Naive thymus-derived CD8-positive, alpha-beta T cell (primary cell): ENCODE measurements around the gene C4orf51. TPM values are rescaled to one million over a fixed set of nuclear protein-coding genes. Genes with fewer than 3 reads are reported as not detected.
"Not testable (repeated sequence)": the region's sequence is repeated elsewhere in the genome, so short reads cannot be mapped to it uniquely, and the experiment has no call there.

Experiments
- ATAC-seq, 2 donors: fragments of 150-1000 bp; cut with Tn5 transposase in 1 of 2; sonication (Bioruptor Pico), chemical (Tn5 transposase) in 1 of 2; 1 replicate in 1 of 2; 2 replicates in 1 of 2; pipeline ENCODE4 v1.10.0; 2021; ENCODE audit warnings: mild to moderate bottlenecking in 2 of 2, moderate library complexity in 2 of 2
- POLR2A ChIA-PET: fragments of 350-600 bp; sonication (Branson Sonifier 250); formaldehyde crosslinking; loops from one replicate; lab custom pipeline; 2021; ENCODE audit warnings: antibody characterized with exemption; lab: Charles Lee
- DNase-seq, 10 donors: peaks; one replicate each; pipeline versions ENCODE4 v3.0.0 to v3.0.0-alpha.2; 2020 to 2022
- H3K27ac Mint-ChIP-seq, 10 donors: one replicate each; pipeline ENCODE4 v1.8.0; 2020 to 2022; ENCODE audit warnings: mild to moderate bottlenecking in 10 of 10, mixed read lengths in 10 of 10, moderate library complexity in 4 of 10, inconsistent platforms in 1 of 10
- H3K27me3 Mint-ChIP-seq, 5 donors: one replicate each; pipeline ENCODE4 v1.8.0; 2021 to 2022; ENCODE audit warnings: mixed read lengths in 5 of 5
- H3K36me3 Mint-ChIP-seq, 3 donors: one replicate each; pipeline ENCODE4 v1.8.0; 2020 to 2022; ENCODE audit warnings: mixed read lengths in 3 of 3, mild to moderate bottlenecking in 2 of 3, inconsistent platforms in 1 of 3
- H3K4me1 Mint-ChIP-seq, 4 donors: one replicate each; pipeline ENCODE4 v1.8.0; 2021 to 2022; ENCODE audit warnings: mixed read lengths in 4 of 4
- H3K4me3 Mint-ChIP-seq, 10 donors: one replicate each; pipeline ENCODE4 v1.8.0; 2020 to 2022; ENCODE audit warnings: mild to moderate bottlenecking in 10 of 10, mixed read lengths in 10 of 10, moderate library complexity in 6 of 10, inconsistent platforms in 1 of 10
- H3K9me3 Mint-ChIP-seq, 9 donors: one replicate each; pipeline ENCODE4 v1.8.0; 2020 to 2022; ENCODE audit warnings: mixed read lengths in 9 of 9, mild to moderate bottlenecking in 3 of 9, inconsistent platforms in 1 of 9, moderate library complexity in 1 of 9
- polyA plus RNA-seq, 3 donors: library from polyadenylated mRNA; unstranded; fragments of 300-500 nt; fragmentation: Illumina TruSeq; gene quantifications; one replicate each; pipeline ENCODE4 v1.2.3, GENCODE V29; 2021
- total RNA-seq, 8 experiments: library from RNA in 2 of 8; stranded (reverse) in 2 of 8; gene quantifications; one replicate each; pipeline ENCODE4 v1.2.3 and lab custom pipeline; 2021 to 2026

The C4orf51 gene
- not detected for total RNA-seq
- polyA plus RNA-seq = not detected
- 0 to 0.17 (median 0) reads per million in 6 experiments for total RNA-seq (lab: John Stamatoyannopoulos, UW)

- Mint-ChIP-seq H3K4me1 (no peaks in the 10 kb centered on the region), H3K36me3 (peaks cover 0 to 3% (median 0%) of the 10 kb centered on the region in 3 donors), H3K27me3 (peaks cover 2 to 20% (median 12%) of the 10 kb centered on the region in 5 donors), H3K4me3 (no peak within 1 kb of the TSS), H3K9me3 (peaks cover 2 to 16% (median 11%) of the 10 kb centered on the region in 9 donors), H3K27ac (no peak within 1 kb of the TSS)
- POLR2A ChIA-PET = no interaction called here
- DNase-seq (no peak), ATAC-seq (no peak)
These were observed at the start of gene C4orf51 for GRCh38 chr4:145679991-145680455. TSS of gene C4orf51 (plus strand) at chr4:145680146. CDS start at chr4:145680204, 58 bp downstream.

- Mint-ChIP-seq H3K9me3 (no peaks in the 10 kb centered on the region), H3K27ac (peak overlapping the region in 1 of 10 donors; percentile 48), H3K4me3 (peak overlapping the region in 1 of 10 donors; percentile 67), H3K4me1 (peaks cover 15 to 41% (median 24%) of the 10 kb centered on the region in 4 donors), H3K36me3 (peaks cover 0 to 39% (median 23%) of the 10 kb centered on the region in 3 donors), H3K27me3 (no peaks in the 10 kb centered on the region)
- POLR2A ChIA-PET = no interaction called here
- ATAC-seq (no peak), DNase-seq (no peak)
These were observed 44.8 kb upstream of the C4orf51 start for GRCh38 chr4:145635117-145635516.

- POLR2A ChIA-PET = no interaction called here
- Mint-ChIP-seq H3K9me3 (no peaks in the 10 kb centered on the region), H3K4me3 (no peak overlapping the region), H3K27me3 (no peaks in the 10 kb centered on the region), H3K4me1 (peaks cover 13 to 38% (median 24%) of the 10 kb centered on the region in 4 donors), H3K27ac (no peak overlapping the region), H3K36me3 (peaks cover 0 to 41% (median 26%) of the 10 kb centered on the region in 3 donors)
- DNase-seq = no peak
- no peak for ATAC-seq
These were observed 44.3 kb upstream of the C4orf51 start for GRCh38 chr4:145635630-145636029.

- Mint-ChIP-seq H3K4me3 (no peak overlapping the region), H3K4me1 (peaks cover 5 to 16% (median 9%) of the 10 kb centered on the region in 4 donors), H3K27me3 (no peaks in the 10 kb centered on the region), H3K27ac (peak overlapping the region in 1 of 10 donors; percentile 51), H3K36me3 (peaks cover 0 to 48% (median 30%) of the 10 kb centered on the region in 3 donors), H3K9me3 (no peaks in the 10 kb centered on the region)
- POLR2A ChIA-PET = no interaction called here
- ATAC-seq (no peak), DNase-seq (no peak)
These were observed 40.7 kb upstream of the C4orf51 start for GRCh38 chr4:145639186-145639698.

- peaks cover under 1 to 52% (median 33%) of the 10 kb centered on the region in 3 donors for H3K36me3 Mint-ChIP-seq
- ATAC-seq, H3K9me3 Mint-ChIP-seq, POLR2A ChIA-PET, H3K4me1 Mint-ChIP-seq, DNase-seq, H3K27ac Mint-ChIP-seq, H3K4me3 Mint-ChIP-seq, H3K27me3 Mint-ChIP-seq: not testable (repeated sequence)
These were observed 39.7 kb upstream of the C4orf51 start for GRCh38 chr4:145640236-145640635.

- H3K36me3 Mint-ChIP-seq = peaks cover 22 to 77% (median 58%) of the 10 kb centered on the region in 3 donors
- H3K27ac Mint-ChIP-seq = no peak overlapping the region
- POLR2A ChIA-PET = no interaction called here
- DNase-seq = no peak
- no peaks in the 10 kb centered on the region for H3K9me3 Mint-ChIP-seq
- no peak for ATAC-seq
- H3K4me1 Mint-ChIP-seq = peaks cover 0 to 10% (median 0%) of the 10 kb centered on the region in 4 donors
- H3K27me3 Mint-ChIP-seq = no peaks in the 10 kb centered on the region
- no peak overlapping the region for H3K4me3 Mint-ChIP-seq
These were observed 36.7 kb upstream of the C4orf51 start for GRCh38 chr4:145643295-145643694.

GRCh38 chr4:145644699-145645098 is 35.2 kb upstream of the C4orf51 start:
- Mint-ChIP-seq H3K36me3 (peaks cover 22 to 67% (median 53%) of the 10 kb centered on the region in 3 donors), H3K4me3 (no peak overlapping the region), H3K27ac (no peak overlapping the region), H3K4me1 (peaks cover 0 to 10% (median 0%) of the 10 kb centered on the region in 4 donors), H3K27me3 (no peaks in the 10 kb centered on the region), H3K9me3 (no peaks in the 10 kb centered on the region)
- ATAC-seq = no peak
- POLR2A ChIA-PET = no interaction called here
- no peak for DNase-seq

- Mint-ChIP-seq H3K4me3 (no peak overlapping the region), H3K27ac (no peak overlapping the region), H3K27me3 (no peaks in the 10 kb centered on the region), H3K9me3 (peaks cover 13 to 40% (median 22%) of the 10 kb centered on the region in 9 donors), H3K36me3 (peaks cover 68 to 83% (median 72%) of the 10 kb centered on the region in 3 donors), H3K4me1 (no peaks in the 10 kb centered on the region)
- DNase-seq (no peak), ATAC-seq (no peak)
- POLR2A ChIA-PET = no interaction called here
These were observed 23.8 kb upstream of the C4orf51 start for GRCh38 chr4:145656156-145656555.

GRCh38 chr4:145660064-145660463 is 19.9 kb upstream of the C4orf51 start:
- H3K4me3 Mint-ChIP-seq = no peak overlapping the region
- POLR2A ChIA-PET = no interaction called here
- H3K4me1 Mint-ChIP-seq = no peaks in the 10 kb centered on the region
- no peak for ATAC-seq
- H3K27me3 Mint-ChIP-seq = no peaks in the 10 kb centered on the region
- H3K27ac Mint-ChIP-seq = peak overlapping the region in 1 of 10 donors; percentile 35
- no peak for DNase-seq
- peaks cover 27 to 74% (median 46%) of the 10 kb centered on the region in 9 donors for H3K9me3 Mint-ChIP-seq
- peaks cover 60 to 84% (median 82%) of the 10 kb centered on the region in 3 donors for H3K36me3 Mint-ChIP-seq

GRCh38 chr4:145663194-145663593 is 16.8 kb upstream of the C4orf51 start:
- no peak for DNase-seq
- Mint-ChIP-seq H3K4me3 (no peak overlapping the region), H3K9me3 (peaks cover 31 to 80% (median 53%) of the 10 kb centered on the region in 9 donors), H3K36me3 (peaks cover 29 to 62% (median 55%) of the 10 kb centered on the region in 3 donors), H3K4me1 (no peaks in the 10 kb centered on the region), H3K27me3 (no peaks in the 10 kb centered on the region), H3K27ac (no peak overlapping the region)
- POLR2A ChIA-PET = no interaction called here
- no peak for ATAC-seq

GRCh38 chr4:145665773-145666172 is 14.2 kb upstream of the C4orf51 start:
- Mint-ChIP-seq H3K4me3 (no peak overlapping the region), H3K4me1 (no peaks in the 10 kb centered on the region), H3K9me3 (peaks cover 21 to 54% (median 37%) of the 10 kb centered on the region in 9 donors), H3K27me3 (peaks cover 0 to 1% (median 0%) of the 10 kb centered on the region in 5 donors), H3K36me3 (peaks cover 6 to 36% (median 31%) of the 10 kb centered on the region in 3 donors), H3K27ac (no peak overlapping the region)
- POLR2A ChIA-PET = no interaction called here
- DNase-seq (no peak), ATAC-seq (no peak)

GRCh38 chr4:145670422-145670821 is 9.5 kb upstream of the C4orf51 start:
- ATAC-seq (no peak), DNase-seq (no peak)
- Mint-ChIP-seq H3K36me3 (peaks cover 0 to 7% (median 0%) of the 10 kb centered on the region in 3 donors), H3K4me3 (no peak overlapping the region), H3K27me3 (peaks cover 0 to 1% (median 0%) of the 10 kb centered on the region in 5 donors), H3K27ac (no peak overlapping the region), H3K4me1 (peaks cover 0 to 3% (median 0%) of the 10 kb centered on the region in 4 donors), H3K9me3 (peaks cover 0 to 18% (median 11%) of the 10 kb centered on the region in 9 donors)
- POLR2A ChIA-PET = no interaction called here

GRCh38 chr4:145679520-145679919 is 426 bp upstream of the C4orf51 start:
- no peak overlapping the region for H3K27ac Mint-ChIP-seq
- peaks cover 2 to 17% (median 9%) of the 10 kb centered on the region in 5 donors for H3K27me3 Mint-ChIP-seq
- POLR2A ChIA-PET = no interaction called here
- peaks cover 0 to 3% (median 0%) of the 10 kb centered on the region in 3 donors for H3K36me3 Mint-ChIP-seq
- DNase-seq = no peak
- no peak overlapping the region for H3K4me3 Mint-ChIP-seq
- H3K9me3 Mint-ChIP-seq = peaks cover 2 to 16% (median 10%) of the 10 kb centered on the region in 9 donors
- no peaks in the 10 kb centered on the region for H3K4me1 Mint-ChIP-seq
- ATAC-seq = no peak
